Activated CD8-positive, alpha-beta T cell treated with anti-CD3 and anti-CD28 coated beads for 36 hours (primary cell): ENCODE measurements around the gene EIF2S3. TPM values are rescaled to one million over a fixed set of nuclear protein-coding genes. Genes with fewer than 3 reads are reported as not detected.

Experiments
- ATAC-seq: fragments of 200-7000 bp; cut with Tn5 transposase; one replicate; pipeline ENCODE4 v1.10.0; 2021; ENCODE audit warnings: mild to moderate bottlenecking, moderate library complexity
- CTCF ChIA-PET: fragments of 350-600 bp; sonication (Branson Sonifier 250); formaldehyde crosslinking; loops from one replicate; lab custom pipeline; 2021; ENCODE audit warnings: antibody characterized with exemption; lab: Charles Lee
- POLR2A ChIA-PET: fragments of 350-600 bp; sonication (Branson Sonifier 250); formaldehyde crosslinking; loops from one replicate; lab custom pipeline; 2021; ENCODE audit warnings: antibody characterized with exemption; lab: Charles Lee
- DNase-seq: peaks from one replicate; pipeline ENCODE4 v3.0.0-alpha.2; 2020
- H3K27ac Mint-ChIP-seq: one replicate; pipeline ENCODE4 v1.8.0; 2021; ENCODE audit warnings: mild to moderate bottlenecking, mixed read lengths
- H3K27me3 Mint-ChIP-seq: one replicate; pipeline ENCODE4 v1.8.0; 2021; ENCODE audit warnings: mixed read lengths
- H3K36me3 Mint-ChIP-seq: one replicate; pipeline ENCODE4 v1.8.0; 2021; ENCODE audit warnings: low read depth, mixed read lengths
- H3K4me1 Mint-ChIP-seq: one replicate; pipeline ENCODE4 v1.8.0; 2021; ENCODE audit warnings: low read depth, mixed read lengths
- H3K4me3 Mint-ChIP-seq: one replicate; pipeline ENCODE4 v1.8.0; 2021; ENCODE audit warnings: mild to moderate bottlenecking, moderate library complexity, mixed read lengths
- H3K9me3 Mint-ChIP-seq: one replicate; pipeline ENCODE4 v1.8.0; 2021; ENCODE audit warnings: mixed read lengths
- CTCF ChIP-seq: fragments of 200-600 bp; IDR thresholded peaks from one replicate; pipeline ENCODE4 v1.8.0; 2022; ENCODE audit warnings: antibody characterized with exemption, mild to moderate bottlenecking
- intact Hi-C: fragments of 100-400 bp; cut with micrococcal nuclease; formaldehyde crosslinking; loops from one replicate; pipeline ENCODE4 v1.10.0; 2022
- total RNA-seq, 2 experiments: library from RNA; stranded (reverse); gene quantifications; one replicate each; pipeline ENCODE4 v1.2.3, GENCODE V29; 2021

EIF2S3 gene
- total RNA-seq, 2 experiments from 2014 or later: 350 to 366 TPM

GRCh38 chrX:24117258-24117657 lies 62.5 kb downstream of the EIF2S3 start:
- CTCF ChIA-PET: no interaction called here
- no peak for TF ChIP-seq CTCF
- intact Hi-C loops: no loop called here
- ATAC-seq (no peak), DNase-seq (no peak)
- Mint-ChIP-seq H3K27me3 (no peaks in the 10 kb centered on the region), H3K9me3 (no peaks in the 10 kb centered on the region), H3K4me3 (no peak overlapping the region), H3K36me3 (no peaks in the 10 kb centered on the region), H3K27ac (no peak overlapping the region), H3K4me1 (no peaks in the 10 kb centered on the region)
- POLR2A ChIA-PET: no interaction called here

- ATAC-seq (no peak), DNase-seq (no peak)
- H3K4me3 Mint-ChIP-seq: no peak overlapping the region
- no peaks in the 10 kb centered on the region for H3K4me1 Mint-ChIP-seq
- no peaks in the 10 kb centered on the region for H3K27me3 Mint-ChIP-seq
- ChIA-PET CTCF (no interaction called here), POLR2A (no interaction called here)
- H3K36me3 Mint-ChIP-seq: no peaks in the 10 kb centered on the region
- TF ChIP-seq CTCF: no peak
- no peaks in the 10 kb centered on the region for H3K9me3 Mint-ChIP-seq
- intact Hi-C loops: no loop called here
- H3K27ac Mint-ChIP-seq: no peak overlapping the region
Measured at GRCh38 chrX:24124244-24124799, 69.6 kb downstream of the EIF2S3 start.

- Mint-ChIP-seq H3K4me1 (no peaks in the 10 kb centered on the region), H3K9me3 (no peaks in the 10 kb centered on the region), H3K4me3 (no peak overlapping the region), H3K27me3 (no peaks in the 10 kb centered on the region), H3K27ac (no peak overlapping the region), H3K36me3 (no peaks in the 10 kb centered on the region)
- POLR2A ChIA-PET: no interaction called here
- intact Hi-C loops: no loop called here
- CTCF ChIA-PET: interaction anchor here (1.0 kb wide), 1 partner anchor 271 kb away, joined by 4 read pairs; no protein-coding TSS in a partner anchor
- DNase-seq (no peak), ATAC-seq (no peak)
- no peak for TF ChIP-seq CTCF
Measured at GRCh38 chrX:24125028-24125612, 70.4 kb downstream of the EIF2S3 start.

Other genes starting within 250 kb of the EIF2S3 start
- 10 to 100 TPM; 34.1 to 35.7 TPM for gene APOO, start 147.0 kb upstream of the EIF2S3 start, total RNA-seq
- gene CXorf58, start 146.9 kb upstream of the EIF2S3 start, total RNA-seq: under 1 TPM in 1 of 2 experiments, not detected in 1; 0.14 TPM
- 10 to 100 TPM; 13.1 to 14.0 TPM for gene KLHL15, start 27.8 kb upstream of the EIF2S3 start, total RNA-seq
- 10 to 100 TPM; 38.8 to 40.4 TPM for gene ZFX, start 94.8 kb downstream of the EIF2S3 start, total RNA-seq